SH-SY5Y (cell line): Measurements from ENCODE around the gene POU2F2.

Experiments used
- GATA2 ChIP-seq: IDR thresholded peaks from 2 replicates; pipeline ENCODE4 v1.6.1; 2011; ENCODE audit warnings: mild to moderate bottlenecking, low read depth, low read length
- GATA3 ChIP-seq: IDR thresholded peaks from 2 replicates; pipeline ENCODE4 v1.6.1; 2011; ENCODE audit warnings: low read depth, mild to moderate bottlenecking, low read length, moderate library complexity

DNA sequence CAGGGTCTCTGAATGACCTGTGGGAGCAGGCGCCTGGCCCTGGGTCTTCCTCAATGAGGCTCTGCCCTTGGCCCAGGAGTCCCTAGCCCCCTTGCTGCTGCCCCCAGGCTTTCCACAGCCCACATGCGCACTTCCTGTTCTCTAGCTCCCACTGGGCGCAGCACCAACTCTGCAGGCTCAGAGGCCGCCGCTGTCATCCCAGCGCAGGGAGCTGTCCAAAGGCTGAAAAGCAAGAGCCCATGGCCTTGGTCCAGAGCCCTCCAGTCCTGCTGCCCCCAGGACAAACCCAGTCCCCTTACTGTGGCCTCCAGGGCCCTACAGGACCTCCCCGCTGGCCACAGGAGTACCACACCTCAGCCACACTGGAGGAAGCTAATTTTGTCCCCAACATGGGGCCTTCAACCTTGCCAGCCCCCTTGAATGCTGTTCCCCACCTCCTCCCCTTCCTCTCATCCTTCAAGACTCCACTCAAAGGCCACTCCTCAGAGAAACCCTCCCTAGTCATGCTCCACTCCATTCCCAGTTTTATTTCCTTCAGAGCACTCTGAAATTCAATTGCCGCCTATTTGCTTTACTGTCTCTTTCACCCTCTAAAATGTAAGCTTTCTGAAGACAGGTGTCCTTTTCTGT is 8.0 kb upstream of the POU2F2 start:
- TF ChIP-seq GATA3 = no peak
- no peak for TF ChIP-seq GATA2
